Dedifferentiated amniotic fluid mesenchymal stem cell (primary cell): ENCODE results near the gene C1RL.
A peak's percentile ranks its signal among the peaks of the same experiment; 100 is the strongest.
"Not testable (repeated sequence)": the region's sequence is repeated elsewhere in the genome, so short reads cannot be mapped to it uniquely, and the experiment has no call there.

Source experiments
- DNase-seq: peaks from one replicate; pipeline ENCODE4 v3.0.0-alpha.2; 2016; ENCODE audit errors: extremely low spot score

The C1RL gene

DNA sequence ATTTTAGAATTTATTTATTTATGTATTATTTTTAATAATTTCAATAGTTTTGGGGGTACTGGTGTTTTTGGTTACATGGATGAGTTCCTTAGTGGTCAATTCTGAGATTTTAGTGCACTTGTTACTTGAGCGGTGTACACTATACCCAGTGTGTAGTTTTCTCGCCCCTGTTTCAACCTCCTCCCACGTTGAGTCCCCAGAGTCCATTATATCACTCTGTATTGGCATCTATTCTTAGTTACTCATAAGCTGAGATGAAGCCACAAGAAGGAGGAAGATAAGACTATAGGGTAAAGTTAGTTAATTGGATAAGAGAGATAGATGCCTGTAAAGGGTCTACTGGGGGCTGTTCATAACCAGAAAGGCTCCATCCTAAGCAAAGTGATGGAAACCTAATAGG, 44.5 kb downstream of the C1RL start:
- no peak for DNase-seq

DNA sequence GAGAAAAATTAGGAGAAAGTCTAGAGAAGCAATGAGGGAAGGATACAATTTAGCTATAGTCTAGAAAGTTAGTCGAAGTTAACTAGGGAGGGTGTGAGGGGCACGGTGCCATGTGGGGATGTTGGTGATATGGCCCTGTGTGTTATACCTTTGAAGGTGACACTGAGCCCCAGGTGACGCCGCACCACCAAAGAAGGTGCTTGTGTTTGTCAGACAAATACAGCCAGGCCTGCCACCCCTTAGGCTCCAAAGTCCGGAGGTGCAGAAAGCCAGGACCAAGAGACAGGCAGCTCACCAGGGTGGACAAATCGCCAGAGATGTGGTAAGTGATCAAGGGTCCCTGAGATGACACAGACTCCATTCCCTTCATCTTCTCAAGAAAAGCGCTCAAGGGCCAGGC, 47.4 kb downstream of the C1RL start:
- DNase-seq: no peak

DNA sequence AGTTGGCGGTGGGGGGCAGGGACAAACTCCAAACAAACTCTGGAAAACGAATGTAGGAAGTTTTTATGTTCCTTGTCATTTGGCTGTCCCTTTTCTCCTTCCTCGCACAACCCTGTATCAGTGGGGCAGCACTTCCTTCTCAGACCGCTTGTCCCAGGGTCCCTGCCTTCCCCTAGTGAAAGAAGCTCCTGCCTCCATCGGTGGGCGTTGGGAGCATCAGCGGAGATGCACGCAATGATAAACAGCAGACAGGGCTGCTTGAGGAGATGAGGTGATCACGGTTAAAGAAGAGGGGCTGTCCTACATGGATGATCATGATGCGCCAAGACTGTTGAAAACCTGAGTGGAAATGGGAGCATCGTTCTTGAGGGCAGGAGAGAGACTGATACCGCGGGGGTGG, 47.9 kb downstream of the C1RL start:
- no peak for DNase-seq

DNA sequence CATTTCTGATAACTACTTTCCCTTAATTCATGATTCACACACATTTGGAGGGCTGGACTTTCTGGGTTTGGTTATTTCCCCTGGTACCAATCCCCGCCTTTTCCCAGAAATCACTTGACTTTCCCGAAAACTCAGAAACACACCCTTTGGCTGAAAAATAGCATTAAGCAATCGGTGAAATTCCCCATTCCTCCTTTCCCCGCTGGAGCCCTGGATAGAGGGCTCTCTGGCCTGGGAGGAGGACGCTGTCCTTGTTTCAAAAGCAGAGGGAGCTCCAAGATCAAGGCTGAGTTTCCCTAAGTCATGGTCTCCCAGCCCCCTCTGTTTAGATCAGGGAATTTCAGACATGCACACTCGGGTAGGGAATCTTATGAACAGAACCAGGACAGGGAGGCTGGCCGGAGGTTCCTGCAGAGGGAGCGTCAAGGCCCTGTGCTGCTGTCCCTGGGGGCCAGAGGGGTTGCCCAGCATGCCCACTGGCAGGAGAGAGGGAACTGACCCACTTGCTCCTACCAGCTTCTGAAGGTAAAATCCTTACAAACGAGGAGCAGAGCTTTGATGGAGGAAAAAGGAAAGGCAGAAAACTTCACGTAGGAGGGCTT, 48.6 kb downstream of the C1RL start, which contains the start of gene C1S:
TSS of gene C1S (plus strand) at position 366 of the 602 bp plus-strand sequence. CDS start 1,195 bp downstream, outside the sequence.
- peak; percentile 98 for DNase-seq

DNA sequence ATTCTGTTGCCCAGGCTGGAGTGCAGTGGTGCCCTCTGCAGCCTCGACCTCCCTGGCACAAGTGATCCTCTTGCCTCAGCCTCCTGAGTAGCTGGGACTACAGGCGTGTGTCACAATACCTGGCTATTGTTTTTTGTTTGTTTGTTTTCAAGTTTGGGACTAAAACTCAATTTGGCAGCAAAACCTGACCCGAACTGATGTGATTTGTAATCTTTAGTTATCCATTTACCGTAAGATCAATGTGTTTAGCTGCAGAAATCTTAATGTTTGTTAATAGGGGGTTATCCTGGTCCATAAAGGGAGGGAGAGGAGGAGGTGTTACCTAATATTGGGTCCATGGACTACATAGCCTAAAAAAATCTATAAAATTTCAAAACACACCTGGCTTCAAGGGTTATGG, 49.2 kb downstream of the C1RL start:
- DNase-seq: no peak

DNA sequence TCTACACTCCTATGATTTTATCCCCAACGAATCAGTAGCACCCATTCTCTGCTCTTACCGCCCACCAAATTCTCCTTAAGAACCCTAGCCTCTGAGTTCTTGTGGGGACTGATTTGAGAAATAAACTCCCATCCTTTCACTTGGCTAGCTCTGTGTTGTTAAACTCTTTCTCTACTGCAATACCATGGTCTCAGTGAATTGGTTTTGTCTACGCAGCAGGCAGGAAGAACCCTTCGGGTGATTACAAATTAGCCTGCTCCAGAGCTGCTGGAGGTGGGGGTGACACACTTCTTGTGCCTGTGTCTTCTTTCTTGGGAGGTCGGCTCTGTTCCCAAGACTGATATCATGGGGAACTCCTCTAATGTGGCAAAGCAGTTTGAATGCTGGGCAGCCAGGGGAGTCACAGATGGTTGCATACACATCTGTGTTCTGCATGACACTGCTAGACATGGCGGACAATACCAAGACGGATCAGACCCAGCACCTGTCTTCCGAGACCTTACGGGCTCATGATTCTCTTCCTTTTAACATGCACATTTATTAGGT, 50.1 kb downstream of the C1RL start:
- no peak for DNase-seq

DNA sequence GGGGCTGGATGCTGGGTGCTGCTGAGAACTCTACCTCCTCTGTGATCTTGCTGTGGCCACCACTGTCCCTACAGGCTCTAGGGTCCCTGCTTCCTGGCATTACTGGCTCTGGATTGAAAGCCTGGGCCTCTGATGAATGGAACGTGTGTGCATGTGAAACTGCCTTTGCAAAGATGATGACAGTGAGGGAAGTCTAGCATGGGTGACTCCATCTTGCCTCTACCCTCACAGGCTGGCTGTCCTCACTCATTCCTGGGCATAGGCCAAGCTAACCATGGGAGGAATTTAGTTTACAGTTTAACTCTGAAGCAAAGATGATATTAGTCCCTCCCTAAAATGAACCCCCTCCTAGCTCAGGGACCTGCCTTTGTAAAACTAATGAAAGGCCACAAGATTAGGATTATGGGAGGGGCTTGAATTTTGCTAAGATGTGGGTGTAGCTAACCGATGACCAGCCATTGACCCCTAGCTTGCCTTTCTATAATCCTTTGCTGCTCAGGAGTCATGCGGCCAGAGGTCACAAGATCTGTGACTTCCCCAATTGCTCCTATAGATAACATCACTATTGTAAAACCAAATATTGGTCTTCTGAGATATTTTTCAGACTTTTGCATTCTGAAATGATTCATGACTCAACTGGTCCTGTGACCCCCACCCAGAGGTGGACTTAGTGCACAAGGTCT, 50.7 kb downstream of the C1RL start:
- DNase-seq: no peak

DNA sequence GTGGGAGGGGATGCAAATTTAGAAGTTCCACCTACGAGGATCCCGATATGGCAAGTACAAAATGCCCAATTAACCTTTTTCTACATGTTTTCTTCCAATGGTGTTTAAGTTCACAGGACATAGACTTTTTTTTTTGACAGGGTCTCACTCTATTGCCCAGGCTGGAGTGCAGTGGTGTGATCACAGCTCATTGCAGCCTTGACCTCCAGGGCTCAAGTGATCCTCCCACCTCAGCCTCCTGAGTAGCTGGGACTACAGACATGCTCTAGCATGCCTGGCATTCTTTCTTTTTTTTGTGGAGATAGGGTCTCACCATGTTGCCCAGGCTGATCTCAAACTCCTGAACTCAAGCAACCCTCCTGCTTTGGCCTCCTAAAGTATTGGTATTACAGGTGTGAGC, 53.3 kb downstream of the C1RL start:
- DNase-seq: not testable (repeated sequence)

DNA sequence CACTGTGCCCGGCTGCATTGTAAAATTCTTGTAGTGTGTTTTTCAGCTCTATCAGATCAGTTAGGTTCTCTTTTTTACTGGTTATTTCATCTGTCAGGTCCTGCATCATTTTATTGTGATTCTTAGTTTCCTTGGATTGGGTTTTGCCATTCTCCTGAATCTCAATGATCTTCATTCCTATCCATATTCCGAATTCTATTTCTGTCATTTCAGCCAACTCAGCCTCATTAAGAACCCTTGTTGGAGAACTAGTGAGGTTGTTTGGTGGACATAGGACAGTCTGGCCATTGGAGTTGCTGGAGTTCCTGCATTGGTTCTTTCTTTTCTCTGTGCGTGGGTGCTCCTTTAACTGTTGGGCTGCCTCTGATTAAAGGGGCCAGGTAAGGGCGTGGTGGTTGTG, 54.1 kb downstream of the C1RL start:
- no peak for DNase-seq

DNA sequence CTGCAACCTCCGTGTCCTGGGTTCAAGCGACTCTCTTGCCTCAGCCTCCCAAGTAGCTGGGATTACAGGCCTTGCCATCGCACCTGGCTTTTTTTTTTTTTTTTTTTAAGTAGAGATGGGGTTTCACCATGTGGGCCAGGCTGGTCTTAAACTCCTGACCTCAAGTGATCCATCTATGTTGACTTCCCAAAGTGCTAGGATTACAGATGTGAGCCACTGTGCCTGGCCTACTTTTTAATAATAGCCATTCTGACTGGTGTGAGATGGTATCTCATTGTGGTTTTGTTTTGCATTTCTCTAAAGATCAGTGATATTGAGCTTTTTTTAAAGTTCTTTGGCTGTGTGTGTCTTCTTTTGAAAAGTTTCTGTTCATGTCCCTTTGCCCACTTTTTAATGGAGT, 59.0 kb downstream of the C1RL start:
- DNase-seq: not testable (repeated sequence)

DNA sequence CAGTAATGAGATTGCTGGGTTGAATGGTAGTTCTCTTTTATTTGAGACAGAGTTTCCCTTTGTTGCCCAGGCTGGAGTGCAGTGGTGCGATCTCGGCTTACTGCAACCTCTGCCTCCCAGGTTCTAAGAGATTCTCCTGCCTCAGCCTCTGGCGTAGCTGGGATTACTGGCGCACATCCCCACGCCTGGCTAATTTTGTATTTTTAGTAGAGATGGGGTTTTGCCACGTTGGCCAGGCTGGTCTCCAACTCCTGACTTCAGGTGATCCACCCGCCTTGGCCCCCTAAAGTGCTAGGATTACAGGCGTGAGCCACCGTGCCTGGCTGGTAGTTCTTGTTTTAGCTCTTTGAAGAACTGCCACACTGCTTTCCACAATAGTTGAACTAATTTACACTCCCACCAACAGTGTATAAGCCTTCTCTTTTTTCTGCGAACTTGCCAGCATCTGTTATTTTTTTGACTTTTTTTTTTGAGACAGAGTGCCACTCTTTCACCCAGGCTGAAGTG, 59.5 kb downstream of the C1RL start:
- not testable (repeated sequence) for DNase-seq

DNA sequence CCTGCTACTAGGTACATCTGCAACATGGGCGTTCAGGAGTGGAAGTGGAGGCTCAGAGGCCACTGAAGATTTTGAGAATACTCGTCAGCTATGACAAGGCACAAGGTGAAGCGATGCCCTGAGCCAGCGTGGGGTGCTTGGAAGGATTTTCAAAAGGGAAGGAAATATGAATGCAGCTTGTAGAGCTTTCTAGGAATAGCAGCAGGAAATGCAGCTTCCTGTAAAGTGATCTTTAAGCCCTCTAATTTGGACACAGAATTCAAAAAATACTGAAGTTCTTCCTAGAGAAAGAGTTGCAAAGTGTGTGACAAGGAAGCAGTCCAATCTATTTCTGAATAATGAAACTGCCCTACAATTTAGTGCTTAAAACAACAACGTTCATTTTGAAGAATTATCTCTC, 61.7 kb downstream of the C1RL start:
- DNase-seq: no peak

DNA sequence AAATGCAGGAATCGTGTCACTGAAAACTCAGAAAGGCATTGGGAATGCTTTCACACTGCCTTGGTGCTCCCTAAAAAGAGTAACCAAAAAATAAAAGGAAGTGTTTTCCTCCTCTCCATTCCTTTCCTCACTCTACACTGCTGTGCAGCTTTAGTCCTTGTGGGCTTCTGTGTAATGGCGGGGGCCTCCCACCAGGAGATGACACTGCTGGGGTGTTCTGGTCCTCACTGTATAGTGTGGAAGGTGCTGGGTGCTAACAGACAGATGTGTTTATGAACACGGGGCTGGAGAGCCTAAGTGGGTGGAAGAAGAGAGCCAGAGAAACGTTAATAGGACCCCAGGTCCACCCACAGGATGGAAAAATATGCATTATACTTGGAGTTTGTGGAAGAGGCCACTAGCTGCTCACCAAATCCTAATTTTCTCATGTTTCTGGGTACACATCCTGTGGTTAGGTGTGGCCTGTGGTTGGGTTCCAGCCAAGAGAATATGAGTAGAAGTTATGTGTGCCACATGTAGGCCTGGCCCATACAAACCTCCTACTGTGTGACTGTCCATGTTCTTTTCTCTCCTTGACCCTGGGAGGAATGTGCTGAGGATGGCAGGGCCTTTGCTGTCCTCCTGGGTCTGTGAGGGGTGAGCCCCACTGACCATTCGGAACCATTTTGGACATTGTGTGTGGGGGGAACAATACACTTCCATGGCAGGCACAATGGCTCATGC, 62.5 kb downstream of the C1RL start:
- no peak for DNase-seq

DNA sequence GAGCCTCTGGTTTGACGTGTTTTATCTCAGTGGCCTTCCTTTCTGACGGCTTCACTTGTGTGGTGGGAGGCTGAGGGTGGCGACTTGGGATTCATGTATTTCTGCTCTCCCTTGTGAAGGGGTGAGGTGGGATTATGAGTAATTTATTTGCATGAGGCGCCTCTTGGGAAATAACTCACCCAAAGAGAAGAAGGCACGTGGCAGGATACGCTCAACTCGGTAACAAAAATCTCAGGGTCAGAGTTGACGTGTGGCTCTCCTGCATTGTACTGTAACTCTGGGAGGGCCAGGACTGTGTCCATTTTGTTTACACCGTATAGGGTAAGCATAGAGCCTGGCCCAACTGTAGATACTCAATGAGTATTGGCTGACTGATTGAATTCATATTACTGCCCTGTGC, 63.1 kb downstream of the C1RL start:
- no peak for DNase-seq
